ENCODE measurements around the gene GMIP.

DNA sequence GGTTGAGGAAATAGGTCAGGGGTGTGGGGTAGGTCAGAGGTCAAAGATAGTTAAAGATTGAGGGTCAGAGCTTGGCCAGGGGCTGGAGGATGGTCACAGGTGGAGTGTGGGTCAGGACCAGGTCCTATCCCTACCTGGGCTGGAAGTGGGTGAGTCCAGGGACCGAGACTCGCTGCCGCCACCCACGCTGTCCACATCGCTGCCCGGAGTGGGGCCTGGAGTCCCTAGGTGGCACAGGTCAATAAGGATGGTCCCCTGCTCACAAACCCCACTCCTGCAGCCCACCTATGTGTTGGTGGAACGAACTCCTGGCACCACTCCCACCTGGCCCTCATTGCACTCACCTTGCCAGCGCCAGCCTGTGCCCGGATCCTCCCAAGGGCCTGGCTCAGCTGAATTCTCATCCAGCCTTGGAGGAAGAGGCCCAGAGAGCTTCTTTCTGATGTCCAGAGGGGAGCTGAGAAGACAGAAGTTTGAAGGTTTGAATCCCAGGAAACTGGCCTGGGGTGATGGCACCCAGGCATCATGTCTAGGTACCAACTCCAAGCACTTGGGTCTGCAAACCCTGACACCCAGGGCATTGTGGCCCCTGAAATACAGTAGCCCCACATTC lies 6.8 kb downstream of the GMIP start:
- TF ChIP-seq, protein P1, sequence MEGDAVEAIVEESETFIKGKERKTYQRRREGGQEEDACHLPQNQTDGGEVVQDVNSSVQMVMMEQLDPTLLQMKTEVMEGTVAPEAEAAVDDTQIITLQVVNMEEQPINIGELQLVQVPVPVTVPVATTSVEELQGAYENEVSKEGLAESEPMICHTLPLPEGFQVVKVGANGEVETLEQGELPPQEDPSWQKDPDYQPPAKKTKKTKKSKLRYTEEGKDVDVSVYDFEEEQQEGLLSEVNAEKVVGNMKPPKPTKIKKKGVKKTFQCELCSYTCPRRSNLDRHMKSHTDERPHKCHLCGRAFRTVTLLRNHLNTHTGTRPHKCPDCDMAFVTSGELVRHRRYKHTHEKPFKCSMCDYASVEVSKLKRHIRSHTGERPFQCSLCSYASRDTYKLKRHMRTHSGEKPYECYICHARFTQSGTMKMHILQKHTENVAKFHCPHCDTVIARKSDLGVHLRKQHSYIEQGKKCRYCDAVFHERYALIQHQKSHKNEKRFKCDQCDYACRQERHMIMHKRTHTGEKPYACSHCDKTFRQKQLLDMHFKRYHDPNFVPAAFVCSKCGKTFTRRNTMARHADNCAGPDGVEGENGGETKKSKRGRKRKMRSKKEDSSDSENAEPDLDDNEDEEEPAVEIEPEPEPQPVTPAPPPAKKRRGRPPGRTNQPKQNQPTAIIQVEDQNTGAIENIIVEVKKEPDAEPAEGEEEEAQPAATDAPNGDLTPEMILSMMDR (conservative IDR thresholded peaks at IDR 0.05 in 1 of 2, IDR thresholded peaks at IDR 0.05 in 1 of 2; ENCODE audit: extremely low read depth in 1 of 2, insufficient read depth in 1 of 2, low read depth in 1 of 2, low read length in 2 of 2) = no peak
- no peak for TF ChIP-seq EZH2 (IDR thresholded peaks at IDR 0.05; ENCODE audit: borderline replicate concordance, low read length)

Data from mammary epithelial cell (primary cell).